GM19328 (cell line): Measurements from ENCODE around the gene GPX5.

Source experiments
- ATAC-seq: cut with Tn5 transposase; IDR thresholded peaks from one replicate; pipeline ENCODE4 v1.9.1; 2021; ENCODE audit warnings: mild to moderate bottlenecking, moderate library complexity; ENCODE audit not compliant: unreplicated experiment

GPX5 gene

GRCh38 chr6:28553986-28554881, 28.6 kb downstream of the GPX5 start:
- ATAC-seq: no peak

GRCh38 chr6:28555136-28555535, 29.5 kb downstream of the GPX5 start:
- no peak for ATAC-seq

- ATAC-seq: no peak
Observed at GRCh38 chr6:28558629-28559028, 32.9 kb downstream of the GPX5 start.

- ATAC-seq: no peak
Observed at GRCh38 chr6:28563430-28564095, 37.9 kb downstream of the GPX5 start.

GRCh38 chr6:28565823-28566526, 40.3 kb downstream of the GPX5 start:
- no peak for ATAC-seq

- no peak for ATAC-seq
Observed at GRCh38 chr6:28566527-28567252, 41.0 kb downstream of the GPX5 start.

GRCh38 chr6:28567506-28567905, 41.8 kb downstream of the GPX5 start:
- no peak for ATAC-seq

- no peak for ATAC-seq
Observed at GRCh38 chr6:28568515-28569108, 42.9 kb downstream of the GPX5 start.

- no peak for ATAC-seq
Observed at GRCh38 chr6:28569748-28570147, 44.1 kb downstream of the GPX5 start.

GRCh38 chr6:28580475-28580874, 54.8 kb downstream of the GPX5 start:
- no peak for ATAC-seq

- ATAC-seq: no peak
Observed at GRCh38 chr6:28583463-28583862, 57.8 kb downstream of the GPX5 start.
